ENCODE results near the gene AKAP14. TPM values are rescaled to one million over a fixed set of nuclear protein-coding genes. Genes with fewer than 3 reads are reported as not detected.

AKAP14 gene
- total and polyA plus RNA-seq, 4 donors, result not detected

- Histone ChIP-seq H3K4me1 (ENCODE audit: control insufficient read depth in 4 of 4, insufficient read depth in 4 of 4, low read length in 3 of 4) (no peaks in the 10 kb centered on the region), H3K4me3 (ENCODE audit: low read depth in 1 of 3, low read length in 3 of 3) (no peak overlapping the region), H3K9me3 (ENCODE audit: control insufficient read depth in 4 of 4, low read length in 3 of 4) (no peaks in the 10 kb centered on the region), H3K36me3 (ENCODE audit: control insufficient read depth in 4 of 4, insufficient read depth in 3 of 4, low read depth in 1 of 4, low read length in 3 of 4) (peaks cover 0 to 3% (median 0%) of the 10 kb centered on the region in 4 donors), H3K27me3 (ENCODE audit: control insufficient read depth in 4 of 4, insufficient read depth in 4 of 4, low read length in 3 of 4) (no peaks in the 10 kb centered on the region), H3K27ac (ENCODE audit: low read depth in 1 of 2, low read length in 2 of 2) (no peak overlapping the region), H3K9ac (ENCODE audit: low read depth in 1 of 2, low read length in 2 of 2) (no peak overlapping the region)
- DNase-seq (ENCODE audit: low spot score), result no peak
- WGBS, result 83% methylated on average over 2 of the region's 2 CpGs
- TF ChIP-seq JUND (IDR thresholded peaks at IDR 0.05) (no peak), ATF3 (IDR thresholded peaks at IDR 0.05) (no peak), TAF1 (conservative IDR thresholded peaks at IDR 0.05) (no peak), REST (IDR thresholded peaks at IDR 0.05) (no peak), SP1 (IDR thresholded peaks at IDR 0.05) (no peak), FOXA1 (IDR thresholded peaks at IDR 0.05) (no peak), EGR1 (IDR thresholded peaks at IDR 0.05; ENCODE audit: low read depth in 2 of 2) (no peak), ZBTB33 (IDR thresholded peaks at IDR 0.05) (no peak), NR2F2 (IDR thresholded peaks at IDR 0.05) (no peak), FOXA2 (IDR thresholded peaks at IDR 0.05) (no peak), YY1 (IDR thresholded peaks at IDR 0.05) (no peak), GABPA (IDR thresholded peaks at IDR 0.05 in 1 of 2, conservative IDR thresholded peaks at IDR 0.05 in 1 of 2) (no peak), CTCF (IDR thresholded peaks at IDR 0.05; ENCODE audit: low read depth, low read length, missing input control) (no peak), RXRA (IDR thresholded peaks at IDR 0.05) (no peak), RAD21 (IDR thresholded peaks at IDR 0.05) (no peak), HNF4G (IDR thresholded peaks at IDR 0.05) (no peak), MAX (IDR thresholded peaks at IDR 0.05) (no peak), HNF4A (conservative IDR thresholded peaks at IDR 0.05) (no peak)
Measured at GRCh38 chrX:119878740-119879139, 17.0 kb upstream of the AKAP14 start.
